Activated T-cell treated with anti-CD3 and anti-CD28 coated beads for 1 hour (primary cell): Measurements from ENCODE around the gene PAK4.

Experiments used
- DNase-seq: peaks from one replicate; pipeline ENCODE4 v3.0.0-alpha.2; 2020; ENCODE audit warnings: low read depth

The PAK4 gene

GRCh38 chr19:39146686-39147450, 21.3 kb downstream of the PAK4 start:
- DNase-seq = no peak

GRCh38 chr19:39147480-39147879, 21.9 kb downstream of the PAK4 start:
- DNase-seq = no peak

- DNase-seq = no peak
Measured at GRCh38 chr19:39148939-39149529, 23.4 kb downstream of the PAK4 start.

GRCh38 chr19:39150235-39150634, 24.6 kb downstream of the PAK4 start:
- no peak for DNase-seq

GRCh38 chr19:39150807-39151600, 25.4 kb downstream of the PAK4 start:
- DNase-seq = no peak

DNA sequence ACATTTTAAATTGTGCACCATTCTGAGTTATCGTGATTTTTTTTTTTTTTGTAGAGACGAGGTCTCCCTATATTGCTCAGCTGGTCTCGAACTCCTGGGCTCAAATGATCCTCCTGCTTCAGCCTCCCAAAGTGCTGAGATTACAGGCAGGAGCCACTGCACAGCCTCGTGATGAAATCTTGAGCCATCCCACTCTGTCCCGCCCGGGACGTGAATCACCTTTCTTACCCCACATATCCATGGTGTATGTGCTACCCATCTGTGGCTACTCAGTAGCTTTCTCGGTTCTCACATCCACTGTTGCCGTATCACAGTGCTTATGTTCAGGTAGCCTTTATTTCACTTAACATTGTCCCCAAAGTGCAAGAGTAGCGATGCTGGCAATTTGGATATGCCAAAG, 26.5 kb downstream of the PAK4 start:
- no peak for DNase-seq

- no peak for DNase-seq
Measured at GRCh38 chr19:39154100-39154628, 28.6 kb downstream of the PAK4 start.

DNA sequence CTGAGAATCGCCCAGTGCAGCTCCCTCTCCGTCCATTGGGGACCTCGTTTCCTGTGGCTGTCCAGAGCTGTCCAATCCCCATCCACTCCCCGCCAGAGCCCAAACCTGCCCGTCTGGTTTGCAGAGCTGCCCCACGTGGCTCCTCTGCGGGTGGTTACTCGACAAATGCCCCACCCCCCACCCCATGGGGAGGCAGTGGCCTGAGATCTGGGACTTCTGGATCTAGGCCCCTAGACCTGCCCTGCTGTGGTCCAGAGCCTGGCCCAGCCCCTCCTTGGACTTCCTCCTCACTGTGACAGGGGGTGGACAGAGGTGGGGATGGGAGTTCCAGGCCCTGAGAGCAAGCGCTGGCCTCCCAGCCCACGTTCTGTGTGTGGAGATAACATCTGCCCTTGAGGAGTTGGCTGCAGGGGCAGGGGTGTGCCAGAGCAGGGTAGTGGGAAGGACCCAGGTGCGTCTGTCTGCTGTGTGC, 29.1 kb downstream of the PAK4 start:
- DNase-seq = no peak

DNA sequence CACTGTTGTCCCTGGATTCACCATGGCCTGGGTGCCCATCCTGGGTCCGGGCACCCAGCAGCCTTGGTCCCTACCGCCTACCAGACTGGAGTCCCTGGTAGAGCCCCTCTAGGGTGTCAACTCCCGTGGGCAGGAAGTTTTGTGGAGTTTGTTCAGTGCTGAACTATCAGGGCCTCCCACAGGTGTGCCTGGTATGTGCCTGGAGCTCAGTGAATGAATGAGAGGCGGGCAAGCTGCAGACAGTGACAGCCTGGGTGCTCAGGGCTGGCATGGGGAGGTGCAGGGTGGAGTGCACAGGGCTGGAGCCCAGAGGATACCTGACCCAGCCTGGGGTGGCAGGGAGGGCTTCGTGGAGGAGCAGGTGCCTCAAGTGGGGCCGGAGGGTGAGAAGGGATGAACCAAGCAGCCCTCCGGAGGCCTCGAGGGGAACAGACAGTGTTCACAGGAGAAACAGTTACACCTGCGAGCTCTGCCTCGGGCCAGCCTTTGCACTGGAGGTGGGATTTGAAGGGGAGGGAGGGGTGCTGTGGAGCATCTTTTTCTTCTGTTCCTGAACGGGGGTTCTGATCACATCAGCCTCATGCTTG, 29.6 kb downstream of the PAK4 start:
- DNase-seq = no peak

DNA sequence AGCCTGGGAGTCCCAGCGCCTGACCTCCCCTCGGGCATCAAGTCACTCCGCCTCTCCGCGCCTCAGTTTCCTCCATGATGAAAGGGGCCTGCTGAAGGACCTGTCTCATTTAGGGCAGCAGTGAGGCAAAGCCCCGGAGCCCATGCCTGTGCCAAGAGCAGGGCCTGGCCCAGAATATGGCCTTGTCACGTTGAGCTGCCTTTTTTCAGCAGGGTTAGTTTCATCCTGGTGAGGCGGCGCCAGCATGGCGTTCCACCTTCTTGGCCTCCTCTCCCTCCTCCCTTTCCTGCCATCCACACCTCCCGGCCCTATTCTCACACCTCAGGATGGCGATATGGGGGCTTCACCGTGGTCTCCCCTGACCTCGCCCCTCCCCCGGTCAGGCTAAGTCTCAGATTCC, 30.2 kb downstream of the PAK4 start:
- no peak for DNase-seq

GRCh38 chr19:39156326-39157230, 31.0 kb downstream of the PAK4 start:
- DNase-seq = no peak

DNA sequence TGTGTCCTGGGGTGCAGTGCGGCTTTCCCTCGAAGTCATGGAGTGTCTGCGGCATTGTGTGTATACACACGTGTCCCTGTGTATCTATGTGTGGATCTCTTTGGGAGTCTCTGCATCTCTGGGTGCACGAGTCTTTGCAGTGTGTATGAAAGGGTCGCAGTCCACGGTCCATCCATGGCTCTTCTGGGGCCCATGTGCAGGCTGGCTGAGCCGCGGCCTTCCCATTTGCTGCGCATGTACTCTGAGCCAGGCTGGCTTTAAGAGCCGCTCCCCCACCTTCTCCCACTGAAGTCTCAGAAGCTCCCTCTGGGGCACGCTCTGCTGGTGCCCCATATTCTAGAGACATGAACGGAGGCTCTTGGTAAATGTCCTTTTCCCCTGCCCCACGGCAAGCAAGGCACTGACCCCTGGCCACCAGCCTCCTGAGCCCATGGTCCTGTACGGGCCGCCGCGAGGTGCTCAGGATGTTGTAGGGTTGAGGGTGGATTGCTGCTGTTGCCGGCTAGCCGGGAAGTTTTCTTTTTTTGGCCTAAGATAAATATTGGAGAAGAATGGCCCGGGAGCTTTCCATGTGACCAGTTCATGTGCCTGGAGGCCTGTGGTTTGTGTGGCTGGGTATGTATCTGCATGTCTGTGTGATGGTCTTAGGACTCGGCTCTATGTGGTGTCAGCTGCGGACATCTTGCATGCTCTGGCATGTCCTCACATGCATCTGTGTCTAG, 31.9 kb downstream of the PAK4 start:
- no peak for DNase-seq

- no peak for DNase-seq
Measured at GRCh38 chr19:39157997-39158389, 32.4 kb downstream of the PAK4 start.

- no peak for DNase-seq
Measured at GRCh38 chr19:39158646-39159260, 33.2 kb downstream of the PAK4 start.

GRCh38 chr19:39160523-39160861, 34.9 kb downstream of the PAK4 start:
- DNase-seq = no peak

- no peak for DNase-seq
Measured at GRCh38 chr19:39160889-39161672, 35.5 kb downstream of the PAK4 start.

- DNase-seq = no peak
Measured at GRCh38 chr19:39162441-39163043, 37.0 kb downstream of the PAK4 start.

GRCh38 chr19:39163621-39164020, 38.0 kb downstream of the PAK4 start:
- DNase-seq = no peak

- DNase-seq = no peak
Measured at GRCh38 chr19:39164289-39164688, 38.7 kb downstream of the PAK4 start.
